Mucosa of stomach (tissue), 1 donor: Measurements from ENCODE around the gene KRTAP1-4.

Experiments
- H3K27me3 ChIP-seq: one replicate; pipeline ENCODE4 v1.7.0; 2013; ENCODE audit warnings: mild to moderate bottlenecking, low read length; ENCODE audit not compliant: control insufficient read depth, insufficient read depth
- H3K36me3 ChIP-seq: one replicate; pipeline ENCODE4 v1.7.0; 2013; ENCODE audit warnings: low read length; ENCODE audit not compliant: control insufficient read depth, insufficient read depth
- H3K4me1 ChIP-seq: one replicate; pipeline ENCODE4 v1.7.0; 2013; ENCODE audit warnings: mild to moderate bottlenecking, low read length; ENCODE audit not compliant: control insufficient read depth, insufficient read depth
- H3K4me3 ChIP-seq: one replicate; pipeline ENCODE4 v1.7.0; 2013; ENCODE audit warnings: low read length
- H3K9ac ChIP-seq: one replicate; pipeline ENCODE4 v1.7.0; 2013; ENCODE audit warnings: mild to moderate bottlenecking, low read length, moderate library complexity
- H3K9me3 ChIP-seq: one replicate; pipeline ENCODE4 v1.7.0; 2013; ENCODE audit warnings: mild to moderate bottlenecking, low read length, moderate library complexity; ENCODE audit not compliant: control insufficient read depth
- donor health status: Pancreatic carcinoma.

KRTAP1-4 gene

GRCh38 chr17:40996829-40997228 is 33.2 kb downstream of the KRTAP1-4 start:
- Histone ChIP-seq H3K4me3 (no peak overlapping the region), H3K9me3 (no peaks in the 10 kb centered on the region), H3K4me1 (peaks cover 3% of the 10 kb centered on the region), H3K27me3 (no peaks in the 10 kb centered on the region), H3K9ac (no peak overlapping the region), H3K36me3 (no peaks in the 10 kb centered on the region)

- no peak overlapping the region for H3K9ac ChIP-seq
- no peaks in the 10 kb centered on the region for H3K27me3 ChIP-seq
- no peaks in the 10 kb centered on the region for H3K36me3 ChIP-seq
- H3K4me3 ChIP-seq = no peak overlapping the region
- no peaks in the 10 kb centered on the region for H3K4me1 ChIP-seq
- H3K9me3 ChIP-seq = no peaks in the 10 kb centered on the region
Observed at GRCh38 chr17:40995116-40995515, 34.9 kb downstream of the KRTAP1-4 start.

GRCh38 chr17:40993839-40994238 is 36.2 kb downstream of the KRTAP1-4 start, which contains the start of gene KRTAP3-3:
TSS of gene KRTAP3-3 (minus strand) at chr17:40994164. CDS start at chr17:40994097, 67 bp downstream.
- no peak within 1 kb of the TSS for H3K4me3 ChIP-seq
- H3K9me3 ChIP-seq = no peaks in the 10 kb centered on the region
- H3K4me1 ChIP-seq = no peaks in the 10 kb centered on the region
- H3K36me3 ChIP-seq = no peaks in the 10 kb centered on the region
- H3K27me3 ChIP-seq = no peaks in the 10 kb centered on the region
- no peak within 1 kb of the TSS for H3K9ac ChIP-seq

DNA sequence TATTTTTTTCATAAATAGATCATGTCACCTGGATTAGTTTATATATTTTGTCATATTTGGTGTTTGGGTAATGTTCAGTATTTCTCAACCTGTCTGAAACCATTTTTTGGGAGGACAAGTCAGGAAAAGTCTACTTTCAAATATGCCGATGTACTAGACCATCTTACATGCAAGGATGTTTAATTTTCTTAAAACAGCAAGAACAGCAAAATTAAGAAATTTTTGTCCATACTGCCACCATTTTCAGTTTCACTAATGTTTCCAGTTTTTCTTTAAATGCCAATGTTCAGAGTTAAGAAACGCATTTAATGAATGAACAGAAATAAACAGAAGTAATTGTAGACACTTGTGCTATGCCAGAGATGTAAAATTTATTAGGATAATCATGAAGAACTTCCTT is 36.9 kb downstream of the KRTAP1-4 start:
- Histone ChIP-seq H3K4me3 (no peak overlapping the region), H3K9ac (no peak overlapping the region), H3K9me3 (no peaks in the 10 kb centered on the region), H3K36me3 (no peaks in the 10 kb centered on the region), H3K4me1 (no peaks in the 10 kb centered on the region), H3K27me3 (no peaks in the 10 kb centered on the region)

GRCh38 chr17:40992666-40993065 is 37.3 kb downstream of the KRTAP1-4 start:
- Histone ChIP-seq H3K9ac (no peak overlapping the region), H3K4me3 (no peak overlapping the region), H3K27me3 (no peaks in the 10 kb centered on the region), H3K9me3 (no peaks in the 10 kb centered on the region), H3K36me3 (no peaks in the 10 kb centered on the region), H3K4me1 (no peaks in the 10 kb centered on the region)

DNA sequence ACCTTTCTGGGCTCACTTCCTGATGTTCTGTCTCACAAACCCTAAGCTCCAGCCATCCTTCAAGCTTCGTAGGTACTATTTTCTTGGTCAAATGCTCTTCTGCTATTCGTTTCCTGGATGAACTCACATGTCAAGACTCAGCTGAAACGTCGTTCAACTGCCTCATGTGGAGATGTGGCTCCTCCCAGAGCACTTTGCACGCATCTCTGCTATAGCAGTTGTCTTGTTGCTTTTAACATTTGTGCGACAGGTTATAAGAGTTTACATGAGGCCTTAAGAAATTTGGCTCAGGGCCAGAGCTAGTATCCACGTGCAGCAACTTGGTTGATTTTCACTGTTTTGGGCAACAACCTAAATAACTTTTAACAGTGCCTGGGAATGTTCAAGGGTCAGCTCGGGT is 43.1 kb downstream of the KRTAP1-4 start:
- Histone ChIP-seq H3K4me3 (no peak overlapping the region), H3K9ac (no peak overlapping the region), H3K36me3 (no peaks in the 10 kb centered on the region), H3K9me3 (no peaks in the 10 kb centered on the region), H3K4me1 (no peaks in the 10 kb centered on the region), H3K27me3 (no peaks in the 10 kb centered on the region)

GRCh38 chr17:40984226-40984625 is 45.8 kb downstream of the KRTAP1-4 start, which contains the start of gene KRT40:
TSS of gene KRT40 (minus strand) at chr17:40984326. CDS start at chr17:40984273, 53 bp downstream.
- Histone ChIP-seq H3K9me3 (no peaks in the 10 kb centered on the region), H3K4me3 (no peak within 1 kb of the TSS), H3K4me1 (no peaks in the 10 kb centered on the region), H3K27me3 (no peaks in the 10 kb centered on the region), H3K36me3 (no peaks in the 10 kb centered on the region), H3K9ac (no peak within 1 kb of the TSS)

DNA sequence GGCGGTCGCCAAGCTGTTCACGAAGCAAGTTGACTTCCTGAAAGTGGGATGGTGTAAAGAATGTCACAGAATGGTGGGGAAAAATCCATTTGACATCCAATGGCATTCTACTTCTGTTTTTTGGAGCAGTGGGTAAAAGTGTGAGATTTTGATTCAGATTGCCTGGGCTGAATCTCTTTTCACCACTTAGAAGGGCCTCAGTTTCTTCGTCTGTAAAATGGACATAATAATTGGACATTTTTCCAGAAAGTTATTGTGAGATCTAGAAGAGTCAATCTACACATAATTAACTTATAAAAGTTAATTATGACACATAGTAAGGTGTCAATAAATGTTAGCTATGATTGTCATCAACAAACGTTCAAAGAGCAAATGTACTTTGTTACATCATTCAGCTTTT is 48.9 kb downstream of the KRTAP1-4 start:
- Histone ChIP-seq H3K27me3 (no peaks in the 10 kb centered on the region), H3K9me3 (no peaks in the 10 kb centered on the region), H3K4me1 (no peaks in the 10 kb centered on the region), H3K9ac (no peak overlapping the region), H3K4me3 (no peak overlapping the region), H3K36me3 (no peaks in the 10 kb centered on the region)

DNA sequence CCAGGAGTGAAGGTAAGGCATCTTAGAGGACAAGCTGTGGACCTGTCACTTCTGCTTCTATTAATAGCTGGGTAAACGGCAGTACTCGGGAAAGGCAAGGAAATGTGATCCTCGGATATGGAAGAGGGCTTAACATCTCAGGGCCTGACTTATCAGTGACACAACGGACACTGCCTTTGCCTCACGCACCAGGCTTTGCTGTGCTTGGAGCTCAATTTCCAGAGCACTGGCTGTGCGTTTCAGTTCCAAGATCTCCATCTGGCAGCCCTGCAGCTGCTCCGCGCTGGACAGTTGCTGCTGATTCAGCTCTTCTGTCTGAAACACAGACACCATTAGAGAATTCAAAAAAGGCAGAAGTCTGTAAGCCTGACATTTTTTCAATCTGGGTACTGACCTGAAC is 49.4 kb downstream of the KRTAP1-4 start:
- H3K9ac ChIP-seq = no peak overlapping the region

DNA sequence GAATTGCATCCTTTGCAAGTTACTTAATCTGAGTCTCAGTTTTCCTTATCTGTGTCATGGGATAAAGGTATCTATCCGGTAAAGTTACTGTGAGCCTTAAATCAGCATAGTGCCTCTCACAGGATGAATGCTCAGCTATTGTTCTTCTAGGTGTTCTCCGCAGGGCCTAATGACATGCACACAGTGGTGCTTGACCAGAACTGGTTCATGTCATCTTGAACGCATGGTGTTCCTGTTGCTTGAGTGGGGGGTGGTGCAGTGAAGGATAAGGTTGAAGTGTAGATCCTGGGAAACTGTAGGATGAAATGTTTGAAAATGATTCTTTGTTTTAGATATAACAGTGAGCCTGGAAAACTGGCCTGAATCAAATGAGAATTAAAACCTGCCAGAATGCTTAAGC is 49.9 kb downstream of the KRTAP1-4 start:
- Histone ChIP-seq H3K27me3 (no peaks in the 10 kb centered on the region), H3K36me3 (no peaks in the 10 kb centered on the region), H3K4me3 (no peak overlapping the region), H3K9ac (no peak overlapping the region), H3K4me1 (no peaks in the 10 kb centered on the region), H3K9me3 (no peaks in the 10 kb centered on the region)

More for the DNA sequence above, 49.4 kb downstream of the KRTAP1-4 start:
- Histone ChIP-seq H3K9me3 (no peaks in the 10 kb centered on the region), H3K4me3 (no peak overlapping the region), H3K4me1 (no peaks in the 10 kb centered on the region), H3K36me3 (no peaks in the 10 kb centered on the region), H3K27me3 (no peaks in the 10 kb centered on the region)
